T47D (cell line): ENCODE results near the gene UBXN4.

ENCODE experiments used
- DNase-seq, 2 experiments: peaks; one replicate each; pipeline versions ENCODE4 v3.0.0 to v3.0.0-alpha.2; 2011 to 2012; ENCODE audit warnings: low read depth in 1 of 2, low spot score in 1 of 2
- JUND ChIP-seq: IDR thresholded peaks from 2 replicates; pipeline ENCODE4 v1.6.1; 2012; ENCODE audit warnings: low read depth
- in situ Hi-C: cut with HindIII; loops from 2 replicates; pipeline ENCODE4 v1.10.0; 2016; ENCODE audit warnings: low sequenced_read_pairs, low pct_unique_long_range_greater_than_20kb

Gene UBXN4

DNA sequence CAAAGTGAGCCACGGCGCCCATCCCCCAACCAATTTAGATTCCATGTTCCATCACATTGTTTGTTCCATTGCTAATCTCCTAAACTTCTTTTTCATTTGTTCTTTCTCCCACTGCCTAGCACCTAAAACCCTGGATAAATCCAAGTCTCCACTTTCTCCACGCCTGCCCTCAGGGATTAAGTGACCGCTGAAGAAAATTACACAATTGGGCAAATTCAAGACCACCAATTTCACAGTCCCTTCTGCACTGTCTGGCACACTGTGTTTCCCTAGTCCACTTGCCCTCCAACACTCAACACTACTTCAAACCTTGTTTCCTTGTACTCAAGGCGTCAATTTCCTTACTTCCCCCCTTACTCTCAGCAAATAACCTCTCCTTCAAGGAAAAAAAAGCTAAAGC is 5.1 kb upstream of the UBXN4 start:
- TF ChIP-seq JUND, result no peak
- in situ Hi-C loops, result no loop called here
- no peak for DNase-seq

DNA sequence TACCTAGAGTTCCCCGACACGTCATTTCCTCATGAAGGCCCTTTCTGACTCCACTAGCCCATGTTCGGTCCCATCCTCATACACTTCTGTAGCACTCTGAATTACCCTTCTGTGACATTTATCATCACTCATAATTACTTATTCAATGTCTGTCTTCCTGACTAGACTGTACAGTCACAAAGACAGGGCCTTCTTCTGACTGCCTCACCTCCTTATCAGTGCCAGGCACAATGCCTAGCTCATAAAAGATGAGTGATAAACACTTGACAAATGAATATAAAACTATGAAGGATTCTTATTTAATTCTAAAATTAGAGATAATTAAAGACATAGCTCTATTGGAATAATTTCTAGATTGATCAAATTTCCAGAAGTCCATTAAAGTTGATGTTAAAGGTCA is 1.4 kb upstream of the UBXN4 start:
- in situ Hi-C loops, result no loop called here
- TF ChIP-seq JUND, result no peak
- DNase-seq, result no peak

DNA sequence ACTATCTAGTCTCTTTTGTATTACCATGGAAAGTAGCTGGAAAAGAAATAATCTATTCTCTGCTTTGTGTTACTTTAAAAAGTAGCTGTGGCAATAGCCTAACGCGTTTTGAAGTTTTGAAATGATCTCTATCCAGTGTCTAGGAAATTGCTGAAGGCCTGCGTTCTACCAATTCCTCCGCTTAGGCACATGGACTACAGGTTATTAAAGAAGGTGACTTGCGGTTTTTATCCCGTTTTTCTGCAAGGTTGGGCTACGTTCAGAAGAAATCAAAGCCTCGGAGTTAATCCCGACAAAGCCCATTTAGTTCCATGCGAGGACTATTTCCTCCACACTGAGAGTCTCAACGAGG is 636 bp upstream of the UBXN4 start:
- no peak for DNase-seq
- no peak for TF ChIP-seq JUND
- in situ Hi-C loops, result no loop called here

DNA sequence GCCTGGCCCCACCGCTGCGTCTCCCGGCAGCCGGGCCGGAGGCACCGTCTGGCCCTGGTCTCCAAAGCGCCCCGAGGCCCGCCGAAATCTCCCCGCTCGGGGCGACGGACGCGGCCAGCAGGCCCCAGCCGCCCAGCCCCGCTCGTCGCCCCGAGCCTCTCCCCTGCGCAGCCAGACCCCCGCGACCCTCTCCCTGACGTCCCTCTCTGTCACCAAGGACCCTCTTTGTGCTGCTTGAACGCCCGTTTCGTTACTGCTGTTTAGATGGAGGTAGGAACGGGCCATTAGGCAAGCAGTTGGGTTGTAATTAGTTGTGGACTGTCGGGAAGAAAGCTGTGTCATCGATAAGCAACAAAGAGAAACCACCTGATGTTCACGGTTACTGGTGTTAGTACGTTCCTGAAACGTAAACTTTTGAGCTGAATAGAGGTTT is 686 bp downstream of the UBXN4 start:
- DNase-seq, result peak; percentile 16 to 48
- in situ Hi-C loops, result no loop called here
- TF ChIP-seq JUND, result no peak

DNA sequence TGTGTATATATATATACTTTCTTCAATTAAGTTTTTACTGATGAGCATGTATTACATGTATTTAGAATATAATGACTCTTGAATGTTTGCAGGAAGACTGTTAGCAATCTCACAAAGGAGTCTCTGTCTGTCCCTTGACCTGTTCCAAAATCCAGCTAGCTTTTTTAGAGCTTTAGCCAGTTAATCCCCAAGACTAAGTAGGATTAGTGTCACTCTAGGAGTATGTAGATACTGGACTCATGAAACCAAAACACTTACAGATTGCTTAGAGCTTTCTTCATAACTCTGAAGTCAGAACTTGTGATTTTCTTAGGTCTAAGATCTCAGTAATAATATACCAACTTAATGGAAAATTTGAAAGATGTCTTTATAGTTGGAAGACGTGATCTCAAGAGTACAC is 2.2 kb downstream of the UBXN4 start:
- no peak for TF ChIP-seq JUND
- in situ Hi-C loops, result no loop called here
- DNase-seq, result no peak

DNA sequence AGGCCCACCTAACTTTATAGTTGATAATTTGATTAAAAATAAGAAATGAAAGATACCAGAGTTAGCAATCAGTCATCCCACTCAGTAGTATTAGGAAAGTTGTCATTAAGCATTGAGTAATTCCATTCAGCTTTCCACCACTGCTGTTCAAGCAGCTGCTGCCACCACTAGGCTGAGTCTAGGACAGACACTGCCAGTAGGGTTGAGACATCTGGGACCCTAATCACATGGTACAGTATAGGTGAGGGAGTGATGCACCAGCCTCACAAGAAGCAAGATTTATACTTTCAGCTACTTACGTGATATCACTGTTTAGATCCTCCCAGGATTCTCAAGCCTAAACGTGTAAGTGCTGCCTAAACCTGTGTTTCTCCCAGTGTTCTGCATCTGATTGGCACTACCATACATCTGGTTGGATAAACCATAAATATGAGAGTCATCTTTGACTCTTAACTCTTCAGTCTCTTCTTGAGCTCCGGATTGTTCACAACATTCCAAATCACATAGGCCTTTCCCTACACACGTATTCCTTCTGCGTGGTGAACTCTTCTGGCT is 3.2 kb downstream of the UBXN4 start:
- in situ Hi-C loops, result no loop called here
- DNase-seq, result peak in 1 of 2 experiments; percentile 27
- TF ChIP-seq JUND, result no peak

DNA sequence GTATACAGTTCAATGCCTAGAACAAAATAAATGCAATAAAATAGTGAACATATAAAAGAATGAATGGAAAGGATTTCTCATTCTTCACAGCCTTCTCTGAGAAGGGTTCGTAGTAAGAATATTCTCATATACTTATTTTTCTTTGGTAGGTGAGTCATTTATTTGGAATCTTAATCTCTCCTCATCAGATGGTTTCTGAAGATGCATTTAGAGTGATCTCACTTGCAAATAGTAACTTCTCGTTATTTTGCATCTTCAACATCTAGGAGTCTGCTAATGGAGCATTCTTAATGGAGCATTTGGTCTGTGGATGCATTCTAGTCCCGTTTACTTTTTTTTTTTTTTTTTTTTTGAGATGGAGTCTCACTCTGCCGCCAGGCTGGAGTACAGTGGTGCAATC is 3.9 kb downstream of the UBXN4 start:
- DNase-seq, result no peak
- in situ Hi-C loops, result no loop called here
- no peak for TF ChIP-seq JUND

DNA sequence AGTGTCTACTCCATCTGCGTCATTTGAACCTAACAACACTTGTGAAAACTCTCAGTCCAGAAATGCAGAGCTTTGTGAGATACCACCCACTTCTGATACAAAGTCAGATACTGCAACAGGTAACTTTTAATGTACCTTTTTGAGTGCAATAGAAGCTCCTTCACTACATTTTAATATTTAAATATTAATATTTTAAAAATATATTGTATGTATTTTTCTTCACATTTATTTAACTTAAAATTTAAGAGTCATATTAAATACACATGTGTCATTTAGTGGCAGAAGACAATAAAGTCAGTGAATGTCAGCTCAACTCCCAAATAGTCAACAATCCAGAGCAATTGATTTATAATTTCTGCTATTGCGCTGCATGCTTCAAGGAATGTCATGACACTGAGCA is 13.9 kb downstream of the UBXN4 start:
- in situ Hi-C loops, result no loop called here
- no peak for DNase-seq
- no peak for TF ChIP-seq JUND

DNA sequence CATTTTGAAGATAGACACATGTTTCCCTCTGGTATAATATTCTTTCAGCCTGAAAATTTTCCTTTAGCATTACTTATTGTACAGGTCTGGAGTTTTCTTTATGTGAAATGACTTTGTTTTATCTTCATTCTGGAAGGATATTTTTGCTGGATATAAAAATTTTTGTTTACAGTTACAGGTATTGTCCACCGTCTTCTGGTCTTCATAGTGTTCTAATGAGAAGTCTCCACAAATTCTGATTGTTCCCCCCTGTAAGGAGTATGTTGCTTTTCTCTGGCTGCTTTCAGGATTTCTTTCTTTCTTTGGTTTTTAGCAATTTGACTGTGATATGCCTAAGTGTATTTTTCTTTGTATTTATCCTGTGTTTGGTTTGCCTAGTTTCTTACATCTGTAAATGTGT is 15.0 kb downstream of the UBXN4 start:
- TF ChIP-seq JUND, result no peak
- in situ Hi-C loops, result no loop called here
- DNase-seq, result no peak

DNA sequence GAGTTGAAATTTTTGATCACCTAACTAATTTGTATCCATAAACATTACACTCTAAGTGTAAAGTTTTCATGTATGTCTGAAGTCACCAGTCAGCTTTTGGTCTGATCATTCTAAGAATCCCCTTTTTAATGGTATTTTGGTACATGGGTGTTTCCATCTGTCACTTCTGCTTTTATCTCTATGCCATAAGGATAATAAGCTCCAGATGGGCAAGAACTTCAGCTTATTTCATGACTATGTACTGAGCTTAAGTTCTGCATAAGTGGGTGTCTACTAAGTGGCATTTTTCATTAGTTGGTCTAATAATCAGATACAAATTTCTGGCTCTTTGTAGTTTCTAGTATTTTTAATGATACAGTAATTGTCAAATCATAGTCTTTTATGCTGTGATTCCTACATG is 20.4 kb downstream of the UBXN4 start:
- in situ Hi-C loops, result no loop called here
- TF ChIP-seq JUND, result no peak
- DNase-seq, result no peak

DNA sequence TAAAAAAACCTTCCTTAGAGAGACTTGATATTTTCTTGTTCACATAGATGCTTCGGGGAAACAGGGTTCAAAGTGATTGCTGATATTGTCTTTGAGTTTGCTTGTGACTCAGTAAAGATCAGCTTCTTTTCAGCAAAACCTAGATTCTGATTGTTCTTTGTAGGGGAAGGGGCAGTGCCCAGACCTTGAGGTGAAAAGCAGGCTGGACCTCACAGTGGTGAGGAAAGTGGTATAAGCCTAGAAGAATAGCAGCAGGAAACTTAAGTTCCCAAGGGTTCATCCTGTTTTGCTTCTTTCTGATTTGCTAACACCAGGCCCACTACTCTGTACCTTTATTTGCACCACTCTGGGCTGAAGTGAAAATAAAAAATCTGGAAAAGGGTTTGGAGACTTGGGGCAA is 20.9 kb downstream of the UBXN4 start:
- in situ Hi-C loops, result no loop called here
- DNase-seq, result no peak
- TF ChIP-seq JUND, result no peak

DNA sequence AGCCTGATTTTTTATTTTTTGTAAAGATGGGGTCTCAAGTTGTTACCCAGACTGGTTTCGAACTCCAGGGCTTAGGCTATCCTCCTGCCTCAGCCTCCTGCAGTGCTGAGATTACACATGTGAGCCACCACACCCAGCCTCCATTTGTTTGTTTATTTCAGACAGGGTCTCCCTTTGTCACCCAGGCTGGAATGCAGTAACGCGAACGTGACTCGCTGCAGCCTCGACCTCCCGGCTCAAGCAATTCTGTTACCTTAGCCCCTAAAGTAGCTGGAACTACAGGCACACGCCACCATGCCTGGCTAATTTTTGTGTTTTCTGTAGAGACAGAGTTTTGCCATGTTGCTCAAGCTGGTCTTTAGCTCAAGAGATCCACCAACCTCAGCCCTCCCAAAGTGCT is 27.2 kb downstream of the UBXN4 start:
- in situ Hi-C loops, result no loop called here
- TF ChIP-seq JUND, result no peak
- DNase-seq, result no peak

DNA sequence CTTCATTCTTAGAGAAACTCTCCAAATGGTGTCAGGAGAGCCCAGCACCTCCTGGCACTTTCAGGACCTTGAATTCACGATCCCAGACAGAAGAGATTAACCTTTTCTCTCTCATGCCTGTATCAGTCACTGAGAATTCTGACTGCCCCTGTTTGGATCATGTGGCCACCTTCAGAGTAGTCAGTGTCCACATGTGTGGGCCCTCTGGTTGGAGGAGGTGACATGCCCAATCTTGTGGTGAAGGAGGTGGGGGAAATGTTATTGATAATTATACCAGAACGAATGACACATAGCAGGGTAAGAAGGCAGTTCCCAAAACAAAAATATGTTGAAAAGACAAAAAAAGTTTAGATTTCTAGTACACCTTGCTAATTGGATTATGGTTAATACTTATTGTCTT is 31.7 kb downstream of the UBXN4 start:
- in situ Hi-C loops, result no loop called here
- no peak for DNase-seq
- no peak for TF ChIP-seq JUND

DNA sequence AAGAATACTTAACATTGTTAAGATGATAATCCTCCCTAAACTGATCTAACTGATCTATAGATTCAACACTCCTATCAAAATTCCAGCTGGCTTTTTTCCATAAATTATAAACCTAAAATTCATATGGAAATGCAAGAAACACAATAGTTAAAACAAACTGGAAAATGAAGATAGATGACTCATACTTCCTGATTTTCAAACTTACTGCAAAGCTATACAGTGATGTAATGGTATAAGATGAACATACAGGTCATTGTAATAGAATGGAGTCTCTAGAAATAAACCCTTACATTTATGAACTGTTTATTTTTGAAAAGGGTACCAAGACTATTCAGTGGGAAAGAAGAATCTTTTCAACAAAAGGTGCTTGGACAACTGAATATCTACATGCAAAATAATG is 32.3 kb downstream of the UBXN4 start:
- DNase-seq, result no peak
- in situ Hi-C loops, result no loop called here
- TF ChIP-seq JUND, result no peak
